ENCODE data around the gene TMC5. TPM values are rescaled to one million over a fixed set of nuclear protein-coding genes. Genes with fewer than 3 reads are reported as not detected.

TMC5 gene
- total and polyA plus RNA-seq, 12 donors, result 0.20 to 3.7 (median 0.33) TPM; not detected in 8

GRCh38 chr16:19436540-19436939 lies 18.9 kb downstream of the TMC5 start:
- Histone ChIP-seq H3K4me3 (no peak overlapping the region), H3K27ac (no peak overlapping the region), H3K27me3 (no peaks in the 10 kb centered on the region), H3K4me1 (replicated peaks in 1 of 2) (no peaks in the 10 kb centered on the region), H3K9me3 (replicated peaks in 1 of 3) (no peaks in the 10 kb centered on the region), H3K36me3 (replicated peaks in 1 of 2) (no peaks in the 10 kb centered on the region)
- no peak for TF ChIP-seq POLR2A (IDR thresholded peaks at IDR 0.05)
- TF ChIP-seq CTCF (IDR thresholded peaks at IDR 0.05), result no peak
- intact Hi-C loops (cut with DNase I), result no loop called here
- WGBS, 4 donors, result 62 to 96% (median 86%) methylated on average over 1 of the region's 1 CpG
- DNase-seq, result no peak

- Histone ChIP-seq H3K27ac (no peak overlapping the region), H3K4me1 (replicated peaks in 1 of 2) (no peaks in the 10 kb centered on the region), H3K9me3 (replicated peaks in 1 of 3) (no peaks in the 10 kb centered on the region), H3K36me3 (replicated peaks in 1 of 2) (no peaks in the 10 kb centered on the region), H3K4me3 (no peak overlapping the region), H3K27me3 (no peaks in the 10 kb centered on the region)
- intact Hi-C loops (cut with DNase I), result no loop called here
- TF ChIP-seq POLR2A (IDR thresholded peaks at IDR 0.05) (no peak), CTCF (IDR thresholded peaks at IDR 0.05) (no peak)
- 45 to 53% (median 53%) methylated on average over 4 of the region's 4 CpGs for WGBS, 4 donors
- no peak for DNase-seq
Observed at GRCh38 chr16:19437280-19437679, 19.6 kb downstream of the TMC5 start.

- H3K4me1 ChIP-seq (replicated peaks in 1 of 2), result no peaks in the 10 kb centered on the region
- H3K27ac ChIP-seq, result no peak overlapping the region
- no peaks in the 10 kb centered on the region for H3K36me3 ChIP-seq (replicated peaks in 1 of 2)
- no peaks in the 10 kb centered on the region for H3K9me3 ChIP-seq (replicated peaks in 1 of 3)
- no peaks in the 10 kb centered on the region for H3K27me3 ChIP-seq
- WGBS, 4 donors, result 40 to 70% (median 63%) methylated on average over 1 of the region's 1 CpG
- no peak for TF ChIP-seq POLR2A (IDR thresholded peaks at IDR 0.05)
- TF ChIP-seq CTCF (IDR thresholded peaks at IDR 0.05), result no peak
- intact Hi-C loops (cut with DNase I), result no loop called here
- DNase-seq, result no peak
- H3K4me3 ChIP-seq, result no peak overlapping the region
Observed at GRCh38 chr16:19438739-19439138, 21.1 kb downstream of the TMC5 start.

- Histone ChIP-seq H3K27ac (no peak overlapping the region), H3K4me3 (no peak overlapping the region), H3K27me3 (no peaks in the 10 kb centered on the region), H3K9me3 (replicated peaks in 1 of 3) (no peaks in the 10 kb centered on the region), H3K36me3 (replicated peaks in 1 of 2) (no peaks in the 10 kb centered on the region), H3K4me1 (replicated peaks in 1 of 2) (no peaks in the 10 kb centered on the region)
- WGBS, 4 donors, result 72 to 89% (median 77%) methylated on average over 4 of the region's 4 CpGs
- TF ChIP-seq POLR2A (IDR thresholded peaks at IDR 0.05) (no peak), CTCF (IDR thresholded peaks at IDR 0.05) (no peak)
- intact Hi-C loops (cut with DNase I), result no loop called here
- no peak for DNase-seq
Observed at GRCh38 chr16:19439483-19439882, 21.8 kb downstream of the TMC5 start.
